Neural progenitor cell (in vitro differentiated cells): ENCODE measurements around the gene RYR3.

Experiments
- EZH2 ChIP-seq: fragments of 200-600 bp; sonication (generic); IDR thresholded peaks from 2 replicates; pipeline ENCODE4 v1.6.1; 2017; ENCODE audit warnings: antibody characterized with exemption, mild to moderate bottlenecking, moderate library complexity
- EZH2phosphoT487 ChIP-seq: fragments of 200-600 bp; sonication (generic); IDR thresholded peaks from 2 replicates; pipeline ENCODE4 v1.6.1; 2017; ENCODE audit warnings: antibody characterized with exemption
- TF ChIP-seq, protein P1 (sequence below): fragments of 200-600 bp; sonication (generic); IDR thresholded peaks from 2 replicates; pipeline ENCODE4 v1.5.1; 2017; ENCODE audit warnings: antibody characterized with exemption, mild to moderate bottlenecking

- TF ChIP-seq, protein P1, sequence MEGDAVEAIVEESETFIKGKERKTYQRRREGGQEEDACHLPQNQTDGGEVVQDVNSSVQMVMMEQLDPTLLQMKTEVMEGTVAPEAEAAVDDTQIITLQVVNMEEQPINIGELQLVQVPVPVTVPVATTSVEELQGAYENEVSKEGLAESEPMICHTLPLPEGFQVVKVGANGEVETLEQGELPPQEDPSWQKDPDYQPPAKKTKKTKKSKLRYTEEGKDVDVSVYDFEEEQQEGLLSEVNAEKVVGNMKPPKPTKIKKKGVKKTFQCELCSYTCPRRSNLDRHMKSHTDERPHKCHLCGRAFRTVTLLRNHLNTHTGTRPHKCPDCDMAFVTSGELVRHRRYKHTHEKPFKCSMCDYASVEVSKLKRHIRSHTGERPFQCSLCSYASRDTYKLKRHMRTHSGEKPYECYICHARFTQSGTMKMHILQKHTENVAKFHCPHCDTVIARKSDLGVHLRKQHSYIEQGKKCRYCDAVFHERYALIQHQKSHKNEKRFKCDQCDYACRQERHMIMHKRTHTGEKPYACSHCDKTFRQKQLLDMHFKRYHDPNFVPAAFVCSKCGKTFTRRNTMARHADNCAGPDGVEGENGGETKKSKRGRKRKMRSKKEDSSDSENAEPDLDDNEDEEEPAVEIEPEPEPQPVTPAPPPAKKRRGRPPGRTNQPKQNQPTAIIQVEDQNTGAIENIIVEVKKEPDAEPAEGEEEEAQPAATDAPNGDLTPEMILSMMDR = no peak
- no peak for TF ChIP-seq EZH2
- TF ChIP-seq EZH2phosphoT487 = no peak
Measured at GRCh38 chr15:33467816-33468163, 157.0 kb downstream of the RYR3 start.
